Panc1 (cell line): Measurements from ENCODE around the gene SBK2.

Experiments
- CTCF ChIP-seq: fragments of 450-650 bp; IDR thresholded peaks from 2 replicates; pipeline ENCODE4 v1.5.1; 2017; ENCODE audit warnings: mild to moderate bottlenecking
- POLR2AphosphoS5 ChIP-seq: IDR thresholded peaks from 2 replicates; pipeline ENCODE4 v1.6.1; 2012; ENCODE audit warnings: mild to moderate bottlenecking, low read depth, low read length, moderate library complexity
- SIN3A ChIP-seq: IDR thresholded peaks from 2 replicates; pipeline ENCODE4 v1.6.1; 2012; ENCODE audit warnings: low read depth, mild to moderate bottlenecking, low read length, moderate library complexity, borderline replicate concordance; ENCODE audit not compliant: insufficient read depth
- TF ChIP-seq, protein P1 (sequence below), 2 experiments: IDR thresholded peaks; 2 replicates each; pipeline ENCODE4 v1.6.1; 2011 to 2012; ENCODE audit warnings: low read depth in 2 of 2, control low read depth in 1 of 2, low read length in 1 of 2, mild to moderate bottlenecking in 1 of 2, moderate library complexity in 1 of 2; ENCODE audit not compliant: insufficient read depth in 1 of 2

GRCh38 chr19:55552620-55553019 is 15.7 kb upstream of the SBK2 start:
- TF ChIP-seq POLR2AphosphoS5 (no peak), CTCF (no peak), SIN3A (no peak)
- TF ChIP-seq, protein P1, sequence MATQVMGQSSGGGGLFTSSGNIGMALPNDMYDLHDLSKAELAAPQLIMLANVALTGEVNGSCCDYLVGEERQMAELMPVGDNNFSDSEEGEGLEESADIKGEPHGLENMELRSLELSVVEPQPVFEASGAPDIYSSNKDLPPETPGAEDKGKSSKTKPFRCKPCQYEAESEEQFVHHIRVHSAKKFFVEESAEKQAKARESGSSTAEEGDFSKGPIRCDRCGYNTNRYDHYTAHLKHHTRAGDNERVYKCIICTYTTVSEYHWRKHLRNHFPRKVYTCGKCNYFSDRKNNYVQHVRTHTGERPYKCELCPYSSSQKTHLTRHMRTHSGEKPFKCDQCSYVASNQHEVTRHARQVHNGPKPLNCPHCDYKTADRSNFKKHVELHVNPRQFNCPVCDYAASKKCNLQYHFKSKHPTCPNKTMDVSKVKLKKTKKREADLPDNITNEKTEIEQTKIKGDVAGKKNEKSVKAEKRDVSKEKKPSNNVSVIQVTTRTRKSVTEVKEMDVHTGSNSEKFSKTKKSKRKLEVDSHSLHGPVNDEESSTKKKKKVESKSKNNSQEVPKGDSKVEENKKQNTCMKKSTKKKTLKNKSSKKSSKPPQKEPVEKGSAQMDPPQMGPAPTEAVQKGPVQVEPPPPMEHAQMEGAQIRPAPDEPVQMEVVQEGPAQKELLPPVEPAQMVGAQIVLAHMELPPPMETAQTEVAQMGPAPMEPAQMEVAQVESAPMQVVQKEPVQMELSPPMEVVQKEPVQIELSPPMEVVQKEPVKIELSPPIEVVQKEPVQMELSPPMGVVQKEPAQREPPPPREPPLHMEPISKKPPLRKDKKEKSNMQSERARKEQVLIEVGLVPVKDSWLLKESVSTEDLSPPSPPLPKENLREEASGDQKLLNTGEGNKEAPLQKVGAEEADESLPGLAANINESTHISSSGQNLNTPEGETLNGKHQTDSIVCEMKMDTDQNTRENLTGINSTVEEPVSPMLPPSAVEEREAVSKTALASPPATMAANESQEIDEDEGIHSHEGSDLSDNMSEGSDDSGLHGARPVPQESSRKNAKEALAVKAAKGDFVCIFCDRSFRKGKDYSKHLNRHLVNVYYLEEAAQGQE (IDR thresholded peaks at IDR 0.05; ENCODE audit: insufficient read depth in 1 of 2, low read depth in 2 of 2, low read length in 1 of 2) = no peak
